NB4 (cell line): Measurements from ENCODE around the gene CRLF1.

Experiments
- POLR2A ChIP-seq: IDR thresholded peaks from 2 replicates; pipeline ENCODE4 v1.6.1; 2011; ENCODE audit warnings: mild to moderate bottlenecking; ENCODE audit not compliant: insufficient read length; ENCODE audit errors: extremely low read depth
- TF ChIP-seq, protein P1 (sequence below): IDR thresholded peaks from one replicate; pipeline ENCODE4 v1.5.1; 2012; ENCODE audit warnings: low read depth, low read length

DNA sequence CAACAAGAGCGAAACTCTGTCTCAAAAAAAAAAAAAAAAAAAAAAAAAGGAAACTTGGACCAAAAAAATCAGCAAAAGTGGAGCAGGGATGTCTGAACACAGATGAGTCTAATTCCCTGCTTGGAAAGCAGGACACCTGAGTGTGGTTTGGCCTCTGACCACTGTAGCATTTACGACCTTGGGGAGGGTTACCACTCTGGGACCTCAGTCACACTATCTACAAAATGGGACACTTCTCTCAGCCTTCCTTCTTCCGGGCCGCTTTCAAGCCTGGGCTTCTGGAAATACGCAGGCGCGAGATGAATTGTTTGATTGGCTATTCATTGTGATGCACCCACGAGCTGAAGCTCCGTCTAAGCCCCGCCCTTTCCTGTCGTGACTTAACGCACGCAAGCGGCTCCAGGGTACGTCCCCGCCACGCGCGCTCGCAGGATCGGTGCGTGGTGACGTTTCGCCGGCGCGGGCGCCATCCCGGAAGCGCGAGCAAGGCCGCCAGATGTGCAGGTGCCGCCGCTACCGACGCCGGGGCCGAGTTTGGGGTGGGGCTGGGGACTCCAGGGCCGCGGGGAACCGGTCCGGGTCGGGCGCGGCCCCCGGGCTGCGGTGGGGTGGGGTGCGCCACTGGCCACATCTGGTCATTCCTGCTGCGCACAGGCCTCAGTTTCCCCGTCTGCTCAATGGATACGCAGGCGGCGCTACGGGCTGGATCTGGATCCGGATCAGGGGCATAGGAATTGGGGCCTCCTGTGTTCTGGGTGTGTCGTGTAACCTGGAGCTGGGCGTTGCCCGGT is 49.0 kb downstream of the CRLF1 start, which contains the start of gene KXD1:
- TF ChIP-seq POLR2A: peak; percentile 78
- TF ChIP-seq, protein P1, sequence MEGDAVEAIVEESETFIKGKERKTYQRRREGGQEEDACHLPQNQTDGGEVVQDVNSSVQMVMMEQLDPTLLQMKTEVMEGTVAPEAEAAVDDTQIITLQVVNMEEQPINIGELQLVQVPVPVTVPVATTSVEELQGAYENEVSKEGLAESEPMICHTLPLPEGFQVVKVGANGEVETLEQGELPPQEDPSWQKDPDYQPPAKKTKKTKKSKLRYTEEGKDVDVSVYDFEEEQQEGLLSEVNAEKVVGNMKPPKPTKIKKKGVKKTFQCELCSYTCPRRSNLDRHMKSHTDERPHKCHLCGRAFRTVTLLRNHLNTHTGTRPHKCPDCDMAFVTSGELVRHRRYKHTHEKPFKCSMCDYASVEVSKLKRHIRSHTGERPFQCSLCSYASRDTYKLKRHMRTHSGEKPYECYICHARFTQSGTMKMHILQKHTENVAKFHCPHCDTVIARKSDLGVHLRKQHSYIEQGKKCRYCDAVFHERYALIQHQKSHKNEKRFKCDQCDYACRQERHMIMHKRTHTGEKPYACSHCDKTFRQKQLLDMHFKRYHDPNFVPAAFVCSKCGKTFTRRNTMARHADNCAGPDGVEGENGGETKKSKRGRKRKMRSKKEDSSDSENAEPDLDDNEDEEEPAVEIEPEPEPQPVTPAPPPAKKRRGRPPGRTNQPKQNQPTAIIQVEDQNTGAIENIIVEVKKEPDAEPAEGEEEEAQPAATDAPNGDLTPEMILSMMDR: no peak
